GM12872 (cell line): ENCODE results near the gene CD38.

Source experiments
- CTCF ChIP-seq: IDR thresholded peaks from 3 replicates; pipeline ENCODE4 v1.5.1; 2011; ENCODE audit warnings: low read depth, mild to moderate bottlenecking, low read length, moderate library complexity; ENCODE audit not compliant: insufficient read depth

CD38 gene

GRCh38 chr4:15754323-15754722 lies 23.8 kb upstream of the CD38 start:
- TF ChIP-seq CTCF = no peak

- TF ChIP-seq CTCF = no peak
These were observed 22.6 kb upstream of the CD38 start for GRCh38 chr4:15755321-15756155.

- TF ChIP-seq CTCF = peak; percentile 79
These were observed 21.7 kb upstream of the CD38 start for GRCh38 chr4:15756361-15756861.

- TF ChIP-seq CTCF = no peak
These were observed 21.1 kb upstream of the CD38 start for GRCh38 chr4:15757054-15757453.

- TF ChIP-seq CTCF = no peak
These were observed 19.8 kb upstream of the CD38 start for GRCh38 chr4:15758294-15758693.

GRCh38 chr4:15765391-15765790 lies 12.7 kb upstream of the CD38 start:
- TF ChIP-seq CTCF = no peak

- no peak for TF ChIP-seq CTCF
These were observed 12.0 kb upstream of the CD38 start for GRCh38 chr4:15765910-15766697.
